ENCODE measurements around the gene TAL1.

- TF ChIP-seq, protein P1, sequence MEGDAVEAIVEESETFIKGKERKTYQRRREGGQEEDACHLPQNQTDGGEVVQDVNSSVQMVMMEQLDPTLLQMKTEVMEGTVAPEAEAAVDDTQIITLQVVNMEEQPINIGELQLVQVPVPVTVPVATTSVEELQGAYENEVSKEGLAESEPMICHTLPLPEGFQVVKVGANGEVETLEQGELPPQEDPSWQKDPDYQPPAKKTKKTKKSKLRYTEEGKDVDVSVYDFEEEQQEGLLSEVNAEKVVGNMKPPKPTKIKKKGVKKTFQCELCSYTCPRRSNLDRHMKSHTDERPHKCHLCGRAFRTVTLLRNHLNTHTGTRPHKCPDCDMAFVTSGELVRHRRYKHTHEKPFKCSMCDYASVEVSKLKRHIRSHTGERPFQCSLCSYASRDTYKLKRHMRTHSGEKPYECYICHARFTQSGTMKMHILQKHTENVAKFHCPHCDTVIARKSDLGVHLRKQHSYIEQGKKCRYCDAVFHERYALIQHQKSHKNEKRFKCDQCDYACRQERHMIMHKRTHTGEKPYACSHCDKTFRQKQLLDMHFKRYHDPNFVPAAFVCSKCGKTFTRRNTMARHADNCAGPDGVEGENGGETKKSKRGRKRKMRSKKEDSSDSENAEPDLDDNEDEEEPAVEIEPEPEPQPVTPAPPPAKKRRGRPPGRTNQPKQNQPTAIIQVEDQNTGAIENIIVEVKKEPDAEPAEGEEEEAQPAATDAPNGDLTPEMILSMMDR (IDR thresholded peaks at IDR 0.05): no peak
- no peak for TF ChIP-seq POLR2A (IDR thresholded peaks at IDR 0.05)
These were observed 5.2 kb downstream of the TAL1 start for GRCh38 chr1:47226839-47227215.
